ENCODE results near the gene IGF1R.
"Not testable (repeated sequence)": the region's sequence is repeated elsewhere in the genome, so short reads cannot be mapped to it uniquely, and the experiment has no call there.

Gene IGF1R

GRCh38 chr15:98955331-98955730 is 307.0 kb downstream of the IGF1R start:
- DNase-seq (ENCODE audit: low read depth in 3 of 3, low spot score in 1 of 3) = no peak

- DNase-seq (ENCODE audit: low read depth in 3 of 3, low spot score in 1 of 3) = no peak
These were observed 307.8 kb downstream of the IGF1R start for GRCh38 chr15:98955961-98956723.

GRCh38 chr15:98956796-98957553 is 308.6 kb downstream of the IGF1R start:
- no peak for DNase-seq (ENCODE audit: low read depth in 3 of 3, low spot score in 1 of 3)

- DNase-seq (ENCODE audit: low read depth in 3 of 3, low spot score in 1 of 3) = no peak
These were observed 309.3 kb downstream of the IGF1R start for GRCh38 chr15:98957655-98958054.

- no peak for DNase-seq (ENCODE audit: low read depth in 3 of 3, low spot score in 1 of 3)
These were observed 309.7 kb downstream of the IGF1R start for GRCh38 chr15:98958076-98958475.

- no peak for DNase-seq (ENCODE audit: low read depth in 3 of 3, low spot score in 1 of 3)
These were observed 310.7 kb downstream of the IGF1R start for GRCh38 chr15:98958918-98959639.

- DNase-seq (ENCODE audit: low read depth in 3 of 3, low spot score in 1 of 3) = no peak
These were observed 311.3 kb downstream of the IGF1R start for GRCh38 chr15:98959640-98960007.

- DNase-seq (ENCODE audit: low read depth in 3 of 3, low spot score in 1 of 3) = no peak
These were observed 312.3 kb downstream of the IGF1R start for GRCh38 chr15:98960555-98961050.

- DNase-seq (ENCODE audit: low read depth in 3 of 3, low spot score in 1 of 3) = no peak
These were observed 315.1 kb downstream of the IGF1R start for GRCh38 chr15:98963444-98963843.

- no peak for DNase-seq (ENCODE audit: low read depth in 3 of 3, low spot score in 1 of 3)
These were observed 316.3 kb downstream of the IGF1R start for GRCh38 chr15:98964466-98965133.

- not testable (repeated sequence) for DNase-seq (ENCODE audit: low read depth in 3 of 3, low spot score in 1 of 3)
These were observed 316.8 kb downstream of the IGF1R start for GRCh38 chr15:98965134-98965491.

GRCh38 chr15:98965597-98965996 is 317.3 kb downstream of the IGF1R start:
- no peak for DNase-seq (ENCODE audit: low read depth in 3 of 3, low spot score in 1 of 3)

GRCh38 chr15:98966091-98966787 is 317.9 kb downstream of the IGF1R start:
- DNase-seq (ENCODE audit: low read depth in 3 of 3, low spot score in 1 of 3) = no peak

- no peak for DNase-seq (ENCODE audit: low read depth in 3 of 3, low spot score in 1 of 3)
These were observed 318.8 kb downstream of the IGF1R start for GRCh38 chr15:98967096-98967495.

- no peak for DNase-seq (ENCODE audit: low read depth in 3 of 3, low spot score in 1 of 3)
These were observed 319.6 kb downstream of the IGF1R start for GRCh38 chr15:98967916-98968315.

GRCh38 chr15:98968576-98968975 is 320.2 kb downstream of the IGF1R start:
- DNase-seq (ENCODE audit: low read depth in 3 of 3, low spot score in 1 of 3) = no peak

- no peak for DNase-seq (ENCODE audit: low read depth in 3 of 3, low spot score in 1 of 3)
These were observed 320.9 kb downstream of the IGF1R start for GRCh38 chr15:98969126-98969735.

- no peak for DNase-seq (ENCODE audit: low read depth in 3 of 3, low spot score in 1 of 3)
These were observed 322.5 kb downstream of the IGF1R start for GRCh38 chr15:98970799-98971198.

- no peak for DNase-seq (ENCODE audit: low read depth in 3 of 3, low spot score in 1 of 3)
These were observed 328.2 kb downstream of the IGF1R start for GRCh38 chr15:98976500-98976899.

- DNase-seq (ENCODE audit: low read depth in 3 of 3, low spot score in 1 of 3) = no peak
These were observed 329.1 kb downstream of the IGF1R start for GRCh38 chr15:98977441-98977840.

Measured in stimulated activated CD4-positive, alpha-beta T cell treated with anti-CD3 and anti-CD28 coated beads, TNF-alpha, amount 100 ng/mL, for 1 hour (primary cell).